PC-3 (cell line): ENCODE results near the gene ARMH4. TPM values are rescaled to one million over a fixed set of nuclear protein-coding genes. Genes with fewer than 3 reads are reported as not detected.

ENCODE experiments used
- ATAC-seq: fragments of 200-7000 bp; cut with Tn5 transposase; 2 replicates; pipeline ENCODE4 v1.9.1; 2020; ENCODE audit warnings: mild to moderate bottlenecking, moderate library complexity
- BruUV-seq: library from RNA; stranded (reverse); fragments of 400-500 nt; replicated peaks from 2 replicates; lab custom pipeline; 2021; lab: Mats Ljungman, UMichigan
- CTCF ChIA-PET: fragments of 300-600 bp; sonication (Branson Sonifier 250); formaldehyde crosslinking; loops from one replicate; lab custom pipeline; 2022; ENCODE audit warnings: antibody characterized with exemption; lab: Charles Lee
- POLR2A ChIA-PET: fragments of 300-600 bp; sonication (Branson Sonifier 250); formaldehyde crosslinking; loops from one replicate; lab custom pipeline; 2022; ENCODE audit warnings: antibody characterized with exemption; ENCODE audit not compliant: unreplicated experiment; lab: Charles Lee
- DNase-seq: peaks from one replicate; pipeline ENCODE4 v3.0.0-alpha.2; 2015
- H2AFZ ChIP-seq: fragments of 300-600 bp; sonication (generic); 2 replicates; pipeline ENCODE4 v1.6.0; 2016; ENCODE audit warnings: antibody characterized with exemption, low read length
- H3F3A ChIP-seq: fragments of 300-600 bp; sonication (generic); one replicate; pipeline ENCODE4 v1.6.0; 2017; ENCODE audit warnings: antibody characterized with exemption, low read length, control low read depth, mild to moderate bottlenecking; ENCODE audit not compliant: unreplicated experiment
- H3K27ac ChIP-seq: fragments of 300-600 bp; sonication (generic); 2 replicates; pipeline ENCODE4 v1.5.1; 2016; ENCODE audit warnings: mild to moderate bottlenecking, low read length
- H3K27me3 ChIP-seq: fragments of 300-600 bp; sonication (generic); 2 replicates; pipeline ENCODE4 v1.6.1; 2016; ENCODE audit warnings: low read length, mixed read lengths
- H3K36me3 ChIP-seq: fragments of 300-600 bp; sonication (generic); 2 replicates; pipeline ENCODE4 v1.6.1; 2016; ENCODE audit warnings: low read depth, mixed run types, low read length, mixed read lengths
- H3K4me1 ChIP-seq: fragments of 300-600 bp; sonication (generic); 2 replicates; pipeline ENCODE4 v1.5.1; 2016; ENCODE audit warnings: low read length; ENCODE audit not compliant: insufficient read depth
- H3K4me2 ChIP-seq: fragments of 300-600 bp; sonication (generic); 2 replicates; pipeline ENCODE4 v1.6.0; 2016; ENCODE audit warnings: low read length
- H3K4me3 ChIP-seq: fragments of 300-600 bp; sonication (generic); 2 replicates; pipeline ENCODE4 v1.5.1; 2016; ENCODE audit warnings: mild to moderate bottlenecking, low read length, mixed read lengths
- H3K79me2 ChIP-seq: fragments of 300-600 bp; sonication (generic); 2 replicates; pipeline ENCODE4 v1.6.1; 2017; ENCODE audit warnings: low read length, mixed read lengths
- H3K9ac ChIP-seq: fragments of 300-600 bp; sonication (generic); 2 replicates; pipeline ENCODE4 v1.6.0; 2016; ENCODE audit warnings: mild to moderate bottlenecking, low read length
- H3K9me2 ChIP-seq: fragments of 300-600 bp; sonication (generic); replicated peaks from 2 replicates; pipeline ENCODE4 v1.6.1; 2016; ENCODE audit warnings: mixed run types, low read length, mixed read lengths
- H3K9me3 ChIP-seq: fragments of 300-600 bp; sonication (generic); 2 replicates; pipeline ENCODE4 v1.6.1; 2016; ENCODE audit warnings: low read length, mixed read lengths
- H4K20me1 ChIP-seq: fragments of 300-600 bp; sonication (generic); 2 replicates; pipeline ENCODE4 v1.6.1; 2016; ENCODE audit warnings: low read length, mixed read lengths
- EZH2 ChIP-seq: fragments of 300-600 bp; sonication (generic); IDR thresholded peaks from one replicate; pipeline ENCODE4 v1.6.1; 2017; ENCODE audit warnings: antibody characterized with exemption, mild to moderate bottlenecking, low read length; ENCODE audit not compliant: unreplicated experiment
- EZH2phosphoT487 ChIP-seq: fragments of 300-600 bp; sonication (generic); IDR thresholded peaks from 2 replicates; pipeline ENCODE4 v1.6.1; 2018; ENCODE audit warnings: mild to moderate bottlenecking, antibody characterized with exemption, low read length, borderline replicate concordance
- intact Hi-C: fragments of 100-400 bp; cut with micrococcal nuclease; formaldehyde crosslinking; loops from 2 replicates; pipeline ENCODE4 v1.9.0; 2023
- total RNA-seq: library from RNA; depleted of rRNA; stranded (reverse); fragments of >200 nt; gene quantifications from 2 replicates; pipeline ENCODE4 v1.2.3, GENCODE V29; 2014
- TF ChIP-seq, protein P1 (sequence below): fragments of 300-600 bp; sonication (generic); conservative IDR thresholded peaks from 2 replicates; pipeline ENCODE4 v1.5.1; 2017; ENCODE audit warnings: antibody characterized with exemption, low read depth, mild to moderate bottlenecking, low read length

The ARMH4 gene
- total RNA-seq, 1 experiment from 2014 or later, result 2.6 TPM

DNA sequence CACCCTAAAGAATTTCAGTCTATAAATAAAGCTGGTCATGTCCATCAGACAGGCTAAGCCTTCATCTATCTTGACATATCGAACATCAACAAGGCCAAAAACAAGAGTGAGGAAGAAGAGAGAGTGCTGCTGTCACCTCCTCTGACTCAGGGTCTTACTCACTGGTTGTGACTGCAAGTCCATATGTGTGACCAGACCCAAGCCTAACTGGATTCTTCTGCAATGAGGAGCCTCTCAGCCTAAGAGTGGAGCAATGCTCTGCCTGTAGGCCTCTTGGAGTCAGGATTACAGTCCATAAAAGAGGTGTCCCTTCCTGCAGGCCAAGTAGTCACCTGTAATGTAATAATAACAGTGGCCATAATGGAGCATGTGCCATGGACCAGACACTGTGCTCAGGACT, 165.0 kb downstream of the ARMH4 start:
- intact Hi-C loops, result no loop called here
- H3K9me2 ChIP-seq, result no peaks in the 10 kb centered on the region
- DNase-seq (peak; percentile 59), ATAC-seq (no peak)
- H3K4me1 ChIP-seq, result peaks cover 17% of the 10 kb centered on the region
- TF ChIP-seq EZH2, result no peak
- TF ChIP-seq, protein P1, sequence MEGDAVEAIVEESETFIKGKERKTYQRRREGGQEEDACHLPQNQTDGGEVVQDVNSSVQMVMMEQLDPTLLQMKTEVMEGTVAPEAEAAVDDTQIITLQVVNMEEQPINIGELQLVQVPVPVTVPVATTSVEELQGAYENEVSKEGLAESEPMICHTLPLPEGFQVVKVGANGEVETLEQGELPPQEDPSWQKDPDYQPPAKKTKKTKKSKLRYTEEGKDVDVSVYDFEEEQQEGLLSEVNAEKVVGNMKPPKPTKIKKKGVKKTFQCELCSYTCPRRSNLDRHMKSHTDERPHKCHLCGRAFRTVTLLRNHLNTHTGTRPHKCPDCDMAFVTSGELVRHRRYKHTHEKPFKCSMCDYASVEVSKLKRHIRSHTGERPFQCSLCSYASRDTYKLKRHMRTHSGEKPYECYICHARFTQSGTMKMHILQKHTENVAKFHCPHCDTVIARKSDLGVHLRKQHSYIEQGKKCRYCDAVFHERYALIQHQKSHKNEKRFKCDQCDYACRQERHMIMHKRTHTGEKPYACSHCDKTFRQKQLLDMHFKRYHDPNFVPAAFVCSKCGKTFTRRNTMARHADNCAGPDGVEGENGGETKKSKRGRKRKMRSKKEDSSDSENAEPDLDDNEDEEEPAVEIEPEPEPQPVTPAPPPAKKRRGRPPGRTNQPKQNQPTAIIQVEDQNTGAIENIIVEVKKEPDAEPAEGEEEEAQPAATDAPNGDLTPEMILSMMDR, result no peak
- TF ChIP-seq EZH2phosphoT487, result no peak
- no peaks in the 10 kb centered on the region for H4K20me1 ChIP-seq
- H3K4me2 ChIP-seq, result no peak overlapping the region
- peaks cover 59% of the 10 kb centered on the region for H3K27me3 ChIP-seq
- H3K9ac ChIP-seq, result no peak overlapping the region
- H3F3A ChIP-seq, result no peaks in the 10 kb centered on the region
- H3K79me2 ChIP-seq, result no peaks in the 10 kb centered on the region
- H3K4me3 ChIP-seq, result no peak overlapping the region
- no peaks in the 10 kb centered on the region for H3K9me3 ChIP-seq
- ChIA-PET POLR2A (interaction anchor here (0.8 kb wide), 1 partner anchor 87 kb away, joined by 4 read pairs; no protein-coding TSS in a partner anchor), CTCF (no interaction called here)
- H2AFZ ChIP-seq, result no peak overlapping the region
- no peak overlapping the region for H3K27ac ChIP-seq
- BruUV-seq, result no TSS peak
- no peaks in the 10 kb centered on the region for H3K36me3 ChIP-seq

DNA sequence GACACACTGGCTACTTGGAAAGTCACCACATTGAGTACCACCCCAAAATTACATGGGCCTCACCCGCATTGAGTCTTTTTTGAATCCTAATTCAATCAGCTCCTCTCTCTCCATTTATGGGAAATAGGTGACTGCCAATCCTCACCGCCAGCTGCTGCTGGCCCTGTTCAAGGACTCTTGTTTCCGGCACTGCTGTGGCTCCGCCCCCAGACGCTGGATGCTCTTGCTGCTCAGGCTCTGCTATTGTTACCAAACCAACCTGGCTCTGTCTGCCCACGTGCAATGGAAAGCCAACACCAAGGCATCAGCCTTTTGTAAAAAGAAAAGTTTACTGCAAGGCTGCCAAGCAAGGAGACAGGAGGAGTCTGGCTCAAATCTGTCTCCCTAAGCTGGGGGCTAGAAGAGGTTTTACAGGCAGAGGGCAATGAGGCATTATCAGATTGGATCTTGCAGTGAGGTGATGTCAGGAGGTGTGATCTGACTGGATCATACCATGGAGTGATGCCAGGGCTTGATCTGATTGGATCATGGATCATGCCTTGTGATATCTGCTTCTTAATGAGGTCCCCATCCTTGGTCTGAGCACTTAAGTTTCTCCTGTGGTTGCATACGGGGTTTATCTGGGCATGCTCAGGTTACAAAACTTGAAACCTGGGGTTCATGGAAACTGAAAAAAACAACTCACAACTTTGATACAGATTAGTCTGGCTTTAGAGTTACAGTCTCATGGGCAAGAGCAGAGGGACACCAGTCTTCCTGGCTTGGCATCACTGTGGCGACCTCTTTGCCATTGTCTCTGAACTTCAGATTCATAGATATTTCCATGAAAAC, 169.0 kb downstream of the ARMH4 start:
- Histone ChIP-seq H3K4me2 (no peak overlapping the region), H3K4me1 (peaks cover 4% of the 10 kb centered on the region; the same call in 1 of the 2 replicates), H3K9me2 (no peaks in the 10 kb centered on the region), H3K9ac (no peak overlapping the region), H3K36me3 (no peaks in the 10 kb centered on the region), H3K9me3 (no peaks in the 10 kb centered on the region), H3K27me3 (peaks cover 79% of the 10 kb centered on the region), H3K27ac (no peak overlapping the region), H3K79me2 (no peaks in the 10 kb centered on the region), H2AFZ (no peak overlapping the region), H4K20me1 (no peaks in the 10 kb centered on the region), H3F3A (no peaks in the 10 kb centered on the region), H3K4me3 (no peak overlapping the region)
- TF ChIP-seq EZH2phosphoT487 (no peak), EZH2 (peak; percentile 3)
- TF ChIP-seq, protein P1, result no peak
- ChIA-PET CTCF (no interaction called here), POLR2A (no interaction called here)
- peak; percentile 29 for DNase-seq
- BruUV-seq, result no TSS peak
- intact Hi-C loops, result no loop called here
- no peak for ATAC-seq
